Thyroid gland (tissue), 4 donors: ENCODE data around the gene ATP5F1D. TPM values are rescaled to one million over a fixed set of nuclear protein-coding genes. Genes with fewer than 3 reads are reported as not detected.
A peak's percentile ranks its signal among the peaks of the same experiment; 100 is the strongest.

Experiments used
- DNase-seq, 2 donors: peaks; one replicate each; pipeline ENCODE4 v3.0.0-alpha.2; 2019
- H3K27ac ChIP-seq, 3 donors: fragments of 200-600 bp; sonication (generic); 1 replicate in 2 of 3; 2 replicates in 1 of 3; pipeline ENCODE4 v1.5.1; 2016 to 2019; ENCODE audit warnings: mild to moderate bottlenecking in 1 of 3, moderate library complexity in 1 of 3
- H3K27me3 ChIP-seq: fragments of 200-600 bp; sonication (generic); one replicate; pipeline ENCODE4 v1.5.1; 2019
- H3K36me3 ChIP-seq, 2 donors: fragments of 200-600 bp; sonication (generic); one replicate each; pipeline ENCODE4 v1.5.1; 2016 to 2019
- H3K4me1 ChIP-seq, 2 donors: fragments of 200-600 bp; sonication (generic); one replicate each; pipeline ENCODE4 v1.5.1; 2017 to 2019
- H3K4me3 ChIP-seq, 3 donors: fragments of 200-600 bp; sonication (generic); replicated peaks in 1 of 3; 1 replicate in 2 of 3; 2 replicates in 1 of 3; pipeline ENCODE4 v1.5.1; 2016; ENCODE audit warnings: mild to moderate bottlenecking in 1 of 3
- H3K9me3 ChIP-seq: fragments of 200-600 bp; sonication (generic); one replicate; pipeline ENCODE4 v1.5.1; 2017
- CTCF ChIP-seq, 6 experiments: fragments of 200-600 bp in 3 of 6; fragments of 450-650 bp in 3 of 6; sonication (generic) in 3 of 6; IDR thresholded peaks; one replicate each; pipeline ENCODE4 v1.5.1; 2016 to 2019; ENCODE audit warnings: antibody characterized with exemption in 6 of 6, mild to moderate bottlenecking in 2 of 6, inconsistent platforms in 1 of 6, moderate library complexity in 1 of 6
- POLR2A ChIP-seq, 2 donors: fragments of 450-650 bp; IDR thresholded peaks; one replicate each; pipeline ENCODE4 v1.6.1; 2017; ENCODE audit warnings: antibody characterized with exemption in 2 of 2, mild to moderate bottlenecking in 2 of 2, moderate library complexity in 1 of 2
- WGBS, 2 donors: methylation state at CpG; one replicate each; pipeline ENCODE4 v1.1.5; 2017; 5-methylcytosine and 5-hydroxymethylcytosine counted together
- intact Hi-C: fragments of 100-400 bp; cut with DNase I; formaldehyde crosslinking; loops from one replicate; pipeline ENCODE4 v1.15.1; 2023
- total RNA-seq, 4 donors: library from RNA; depleted of rRNA; stranded (reverse); fragments of >200 nt; gene quantifications; one replicate each; pipeline ENCODE4 v1.2.3, GENCODE V29; 2016

The ATP5F1D gene
- total RNA-seq, 4 donors from 2014 or later = 39.2 to 182 (median 83.0) TPM

- peaks cover 45 to 55% of the 10 kb centered on the region in 2 donors for H3K36me3 ChIP-seq
- 96% methylated on average over 15 of the region's 22 CpGs; no CpG with 5 or more reads in 1 of the 2 donors for WGBS, 2 donors
- H3K27me3 ChIP-seq = no peaks in the 10 kb centered on the region
- no peak for DNase-seq
- H3K27ac ChIP-seq = no peak overlapping the region
- H3K4me1 ChIP-seq = peaks cover 0 to 10% of the 10 kb centered on the region in 2 donors
- no peak overlapping the region for H3K4me3 ChIP-seq
- intact Hi-C loops = no loop called here
- TF ChIP-seq POLR2A (IDR thresholded peaks at IDR 0.05) (no peak), CTCF (IDR thresholded peaks at IDR 0.05) (no peak)
- no peaks in the 10 kb centered on the region for H3K9me3 ChIP-seq
These were observed 19.7 kb upstream of the ATP5F1D start for GRCh38 chr19:1221904-1222255.

- H3K4me1 ChIP-seq = peaks cover 0 to 10% of the 10 kb centered on the region in 2 donors
- no peak overlapping the region for H3K4me3 ChIP-seq
- intact Hi-C loops = no loop called here
- H3K36me3 ChIP-seq = peaks cover 48 to 60% of the 10 kb centered on the region in 2 donors
- WGBS, 2 donors = 95% methylated on average over 4 of the region's 14 CpGs; no CpG with 5 or more reads in 1 of the 2 donors
- no peak for DNase-seq
- H3K9me3 ChIP-seq = no peaks in the 10 kb centered on the region
- TF ChIP-seq CTCF (IDR thresholded peaks at IDR 0.05) = no peak
- H3K27ac ChIP-seq = no peak overlapping the region
- H3K27me3 ChIP-seq = no peaks in the 10 kb centered on the region
These were observed 19.2 kb upstream of the ATP5F1D start for GRCh38 chr19:1222394-1222793.

GRCh38 chr19:1223018-1223855 is 18.3 kb upstream of the ATP5F1D start:
- TF ChIP-seq POLR2A (IDR thresholded peaks at IDR 0.05) (no peak), CTCF (IDR thresholded peaks at IDR 0.05) (peak in 1 of 6 experiments; percentile 19)
- Histone ChIP-seq H3K9me3 (no peaks in the 10 kb centered on the region), H3K36me3 (peaks cover 56 to 68% of the 10 kb centered on the region in 2 donors), H3K27ac (no peak overlapping the region), H3K27me3 (no peaks in the 10 kb centered on the region), H3K4me3 (no peak overlapping the region), H3K4me1 (peaks cover 0 to 10% of the 10 kb centered on the region in 2 donors)
- no peak for DNase-seq
- 85 to 89% methylated on average over 16 to 19 of the region's 48 CpGs for WGBS, 2 donors
- intact Hi-C loops = no loop called here

- WGBS, 2 donors = no CpG with 5 or more reads among the region's 16 CpGs
- Histone ChIP-seq H3K4me1 (peaks cover 0 to 10% of the 10 kb centered on the region in 2 donors), H3K27me3 (no peaks in the 10 kb centered on the region), H3K4me3 (no peak overlapping the region), H3K27ac (no peak overlapping the region), H3K9me3 (no peaks in the 10 kb centered on the region), H3K36me3 (peaks cover 57 to 68% of the 10 kb centered on the region in 2 donors)
- TF ChIP-seq POLR2A (IDR thresholded peaks at IDR 0.05) = no peak
- no peak for TF ChIP-seq CTCF (IDR thresholded peaks at IDR 0.05)
- no peak for DNase-seq
- intact Hi-C loops = no loop called here
These were observed 17.3 kb upstream of the ATP5F1D start for GRCh38 chr19:1224047-1224825.

- Histone ChIP-seq H3K27ac (no peak overlapping the region), H3K9me3 (no peaks in the 10 kb centered on the region), H3K4me3 (no peak overlapping the region), H3K27me3 (no peaks in the 10 kb centered on the region), H3K36me3 (peaks cover 57 to 68% of the 10 kb centered on the region in 2 donors), H3K4me1 (peaks cover 0 to 10% of the 10 kb centered on the region in 2 donors)
- no peak for DNase-seq
- intact Hi-C loops = no loop called here
- TF ChIP-seq CTCF (IDR thresholded peaks at IDR 0.05) (no peak), POLR2A (IDR thresholded peaks at IDR 0.05) (no peak)
- WGBS, 2 donors = 85 to 93% methylated on average over 10 to 13 of the region's 16 CpGs
These were observed 16.7 kb upstream of the ATP5F1D start for GRCh38 chr19:1224847-1225246.
